Muscle of leg (tissue), 11 donors: ENCODE data around the gene KCP. TPM values are rescaled to one million over a fixed set of nuclear protein-coding genes. Genes with fewer than 3 reads are reported as not detected.

ENCODE experiments used
- DNase-seq: peaks from one replicate; pipeline ENCODE4 v3.0.0; 2013
- H3K27ac ChIP-seq: one replicate; pipeline ENCODE4 v1.5.1; 2013; ENCODE audit warnings: mild to moderate bottlenecking, low read length, control low read depth
- H3K27me3 ChIP-seq: one replicate; pipeline ENCODE4 v1.6.1; 2013; ENCODE audit warnings: low read length; ENCODE audit not compliant: control insufficient read depth, insufficient read depth
- H3K36me3 ChIP-seq: one replicate; pipeline ENCODE4 v1.6.1; 2013; ENCODE audit warnings: low read length; ENCODE audit not compliant: control insufficient read depth, insufficient read depth
- H3K4me1 ChIP-seq: one replicate; pipeline ENCODE4 v1.6.1; 2013; ENCODE audit warnings: low read length; ENCODE audit not compliant: control insufficient read depth, insufficient read depth
- H3K4me3 ChIP-seq: one replicate; pipeline ENCODE4 v1.5.1; 2013; ENCODE audit warnings: low read length, control low read depth
- H3K9me3 ChIP-seq: replicated peaks from 2 replicates; pipeline ENCODE4 v1.6.1; 2013; ENCODE audit warnings: low read depth, low read length; ENCODE audit not compliant: control insufficient read depth
- WGBS: methylation state at CpG from one replicate; pipeline ENCODE4 v1.1.5; 2013; ENCODE audit warnings: missing lambda C conversion rate; ENCODE audit not compliant: insufficient coverage; 5-methylcytosine and 5-hydroxymethylcytosine counted together
- polyA plus RNA-seq, 8 donors: library from polyadenylated mRNA; unstranded; fragments of 120-200 nt; gene quantifications; one replicate each; pipeline versions ENCODE4 v1.2.1 to v1.2.3, GENCODE V29; 2013; ENCODE audit warnings: inconsistent platforms in 1 of 8, low replicate concordance in 1 of 8; ENCODE audit not compliant: insufficient read length in 8 of 8, insufficient read depth in 1 of 8
- total RNA-seq: library from RNA; stranded (reverse); fragments of 120-200 nt; gene quantifications from one replicate; pipeline ENCODE4 v1.2.4, GENCODE V29; 2013

The KCP gene
- total and polyA plus RNA-seq, 9 donors = 0.50 to 1.8 (median 1.1) TPM

- DNase-seq = no peak
- Histone ChIP-seq H3K27ac (no peak overlapping the region), H3K9me3 (no peaks in the 10 kb centered on the region), H3K4me3 (no peak overlapping the region), H3K27me3 (peaks cover 18% of the 10 kb centered on the region), H3K36me3 (no peaks in the 10 kb centered on the region), H3K4me1 (peaks cover 9% of the 10 kb centered on the region)
- WGBS = 92% methylated on average over 2 of the region's 10 CpGs
Observed at GRCh38 chr7:128885370-128886187, 24.9 kb downstream of the KCP start.

- DNase-seq = no peak
- Histone ChIP-seq H3K27me3 (peaks cover 12% of the 10 kb centered on the region), H3K4me3 (no peak overlapping the region), H3K9me3 (no peaks in the 10 kb centered on the region), H3K27ac (no peak overlapping the region), H3K4me1 (peaks cover 17% of the 10 kb centered on the region), H3K36me3 (no peaks in the 10 kb centered on the region)
- 74% methylated on average over 21 of the region's 26 CpGs for WGBS
Observed at GRCh38 chr7:128884561-128885369, 25.7 kb downstream of the KCP start.

GRCh38 chr7:128883622-128884448 is 26.7 kb downstream of the KCP start:
- Histone ChIP-seq H3K27me3 (peaks cover 7% of the 10 kb centered on the region), H3K4me3 (no peak overlapping the region), H3K36me3 (no peaks in the 10 kb centered on the region), H3K27ac (no peak overlapping the region), H3K9me3 (no peaks in the 10 kb centered on the region), H3K4me1 (peaks cover 20% of the 10 kb centered on the region)
- DNase-seq = peak; percentile 75
- 37% methylated on average over 16 of the region's 19 CpGs for WGBS

- H3K36me3 ChIP-seq = no peaks in the 10 kb centered on the region
- no peak overlapping the region for H3K4me3 ChIP-seq
- no peaks in the 10 kb centered on the region for H3K9me3 ChIP-seq
- 89% methylated on average over 4 of the region's 8 CpGs for WGBS
- peaks cover 20% of the 10 kb centered on the region for H3K4me1 ChIP-seq
- H3K27ac ChIP-seq = no peak overlapping the region
- H3K27me3 ChIP-seq = peaks cover under 1% of the 10 kb centered on the region
- no peak for DNase-seq
Observed at GRCh38 chr7:128882134-128882533, 28.4 kb downstream of the KCP start.

GRCh38 chr7:128881458-128882125 is 28.9 kb downstream of the KCP start:
- H3K4me3 ChIP-seq = no peak overlapping the region
- no peaks in the 10 kb centered on the region for H3K9me3 ChIP-seq
- peaks cover 20% of the 10 kb centered on the region for H3K4me1 ChIP-seq
- H3K27me3 ChIP-seq = no peaks in the 10 kb centered on the region
- H3K36me3 ChIP-seq = no peaks in the 10 kb centered on the region
- H3K27ac ChIP-seq = no peak overlapping the region
- DNase-seq = no peak
- 68% methylated on average over 5 of the region's 10 CpGs for WGBS

- Histone ChIP-seq H3K27ac (no peak overlapping the region), H3K27me3 (no peaks in the 10 kb centered on the region), H3K4me3 (no peak overlapping the region), H3K36me3 (no peaks in the 10 kb centered on the region), H3K4me1 (peaks cover 20% of the 10 kb centered on the region), H3K9me3 (no peaks in the 10 kb centered on the region)
- no peak for DNase-seq
- 75% methylated on average over 4 of the region's 11 CpGs for WGBS
Observed at GRCh38 chr7:128880791-128881457, 29.6 kb downstream of the KCP start.

- peaks cover 20% of the 10 kb centered on the region for H3K4me1 ChIP-seq
- H3K4me3 ChIP-seq = no peak overlapping the region
- no peak overlapping the region for H3K27ac ChIP-seq
- 40% methylated on average over 27 of the region's 31 CpGs for WGBS
- H3K36me3 ChIP-seq = no peaks in the 10 kb centered on the region
- peak; percentile 74 for DNase-seq
- H3K27me3 ChIP-seq = no peaks in the 10 kb centered on the region
- H3K9me3 ChIP-seq = no peaks in the 10 kb centered on the region
Observed at GRCh38 chr7:128879939-128880746, 30.4 kb downstream of the KCP start.

- no peaks in the 10 kb centered on the region for H3K27me3 ChIP-seq
- H3K9me3 ChIP-seq = no peaks in the 10 kb centered on the region
- 87% methylated on average over 7 of the region's 19 CpGs for WGBS
- no peak for DNase-seq
- no peaks in the 10 kb centered on the region for H3K36me3 ChIP-seq
- peaks cover 20% of the 10 kb centered on the region for H3K4me1 ChIP-seq
- no peak overlapping the region for H3K27ac ChIP-seq
- no peak overlapping the region for H3K4me3 ChIP-seq
Observed at GRCh38 chr7:128879461-128879938, 31.0 kb downstream of the KCP start.
